ENCODE measurements around the gene MED13L.
"Not testable (repeated sequence)": the region's sequence is repeated elsewhere in the genome, so short reads cannot be mapped to it uniquely, and the experiment has no call there.

The MED13L gene

DNA sequence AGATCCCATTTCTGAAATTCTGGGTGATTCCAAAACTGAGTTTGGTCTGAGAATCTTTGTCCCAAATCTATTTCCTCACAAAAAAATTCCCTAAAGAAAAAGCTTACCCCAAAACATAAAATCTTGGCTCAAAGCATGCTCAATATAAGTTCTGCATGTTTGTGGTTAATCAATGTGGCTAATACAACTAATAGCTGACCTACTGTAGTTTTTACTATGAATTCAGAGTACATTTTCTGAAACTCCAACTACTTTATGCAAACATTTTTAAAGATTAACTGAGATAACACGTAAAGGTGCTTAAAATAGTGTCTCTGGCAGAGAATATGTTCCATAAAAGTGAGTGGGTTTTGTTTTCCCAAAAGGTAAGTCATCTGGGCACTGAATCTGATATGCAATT lies 133.1 kb downstream of the MED13L start:
- DNase-seq = no peak

- DNase-seq = no peak
These were observed 133.6 kb downstream of the MED13L start for GRCh38 chr12:116143909-116144308.

DNA sequence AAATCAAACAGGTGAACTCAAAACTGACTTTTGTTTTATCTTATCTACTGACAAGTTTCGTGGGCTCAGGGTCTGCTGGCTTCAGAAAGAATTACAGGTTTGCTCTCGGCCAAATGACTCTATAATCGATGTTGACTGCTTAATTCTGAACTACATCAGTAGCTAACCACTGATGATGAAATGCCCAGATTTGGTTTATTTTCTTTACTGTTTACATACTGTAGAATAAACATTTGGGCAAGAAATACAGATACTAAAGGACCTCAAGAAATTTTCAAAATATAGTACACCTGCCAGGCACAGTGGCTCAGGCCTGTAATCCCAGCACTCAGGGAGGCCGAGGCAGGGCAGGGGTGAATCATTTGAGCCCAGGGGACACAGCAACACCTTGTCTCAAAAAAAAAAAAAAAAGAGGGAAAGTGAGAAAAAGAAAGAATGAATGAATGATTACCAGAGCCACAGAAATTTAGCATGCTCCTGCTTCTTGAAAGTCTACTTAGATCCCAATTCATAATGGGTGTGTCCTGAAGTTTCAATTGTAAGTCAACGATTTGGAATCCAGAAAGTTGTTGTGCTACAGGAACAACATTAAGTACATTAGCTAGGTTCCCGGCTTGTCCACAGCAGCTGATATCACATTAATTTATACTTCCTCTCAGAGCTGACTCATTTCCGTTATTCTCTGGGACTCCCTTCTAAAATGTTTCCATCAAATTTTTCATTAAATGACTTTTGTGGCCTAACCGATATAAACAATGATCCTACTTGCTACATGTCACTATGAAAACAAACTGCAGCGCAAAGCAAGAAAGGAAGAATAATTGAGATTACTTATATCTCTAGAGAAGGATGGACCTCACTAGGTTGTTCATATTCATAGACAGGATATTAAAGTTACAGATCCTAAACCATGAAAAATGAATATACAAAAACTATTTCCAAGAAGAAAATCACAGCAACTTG lies 134.3 kb downstream of the MED13L start:
- no peak for DNase-seq

DNA sequence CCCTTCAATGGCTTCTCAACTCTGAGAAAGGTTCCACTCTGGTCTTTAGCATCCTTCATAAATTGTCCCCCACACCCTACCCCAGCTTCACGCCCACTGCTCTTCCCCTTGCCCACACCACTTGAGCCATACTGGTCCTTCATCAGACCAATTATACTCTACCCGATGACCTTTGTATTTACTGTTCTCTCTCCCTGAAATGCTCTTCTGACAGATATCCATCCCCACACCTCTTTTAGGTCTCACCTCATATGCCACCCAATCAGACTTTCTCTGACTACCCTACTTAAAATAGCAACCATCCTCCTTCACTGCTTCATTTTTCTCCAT lies 135.7 kb downstream of the MED13L start:
- DNase-seq = no peak

DNA sequence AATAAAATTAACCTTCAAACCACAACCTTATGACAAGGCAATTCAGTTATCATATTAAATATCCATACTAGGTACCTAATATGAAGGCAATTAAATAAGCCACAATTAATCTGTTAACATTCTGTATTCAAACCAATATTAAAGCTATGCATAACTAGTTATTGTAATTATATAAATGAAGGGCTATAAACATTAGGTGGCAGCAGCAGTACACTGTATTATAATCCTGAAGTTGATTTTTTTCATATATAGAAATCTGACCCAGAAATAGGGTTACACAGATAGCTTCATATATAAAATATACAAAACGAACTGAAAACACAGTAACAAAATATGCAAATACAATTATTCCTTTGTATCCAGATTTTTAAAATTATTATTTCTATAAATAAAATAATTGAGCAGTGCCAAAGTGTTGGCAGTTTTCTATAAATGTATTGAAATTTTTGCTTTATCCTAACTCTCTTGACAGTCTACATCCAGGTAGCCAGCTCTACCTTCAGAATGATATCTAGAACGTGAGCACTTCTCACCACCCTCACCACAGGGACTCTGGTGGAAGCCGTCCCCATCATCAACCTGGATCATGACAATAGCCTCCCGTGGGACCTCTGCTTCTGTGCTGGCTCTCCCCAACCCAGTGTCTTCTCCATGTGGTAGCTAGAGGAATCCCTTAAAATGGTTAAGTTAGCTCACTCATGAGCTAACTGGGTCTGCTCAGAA lies 136.2 kb downstream of the MED13L start:
- no peak for DNase-seq

DNA sequence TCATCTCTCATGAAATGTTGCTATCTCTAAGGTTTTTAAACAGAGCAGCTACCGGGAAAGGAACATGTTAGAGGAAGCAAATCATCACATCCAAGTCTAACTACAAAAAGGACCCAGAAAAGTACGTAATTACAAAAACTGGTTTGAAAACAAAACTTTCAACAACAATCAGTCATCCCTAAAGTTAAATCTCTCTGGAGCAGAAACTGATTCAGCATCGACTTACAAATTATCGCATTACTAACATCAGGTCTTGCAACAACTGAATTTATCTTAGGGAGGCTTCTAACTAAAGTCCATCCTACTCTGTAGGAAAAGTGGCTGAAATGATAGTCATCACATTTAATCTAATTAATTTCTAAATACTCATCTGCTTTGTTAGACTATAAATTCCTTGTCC lies 137.0 kb downstream of the MED13L start:
- no peak for DNase-seq

DNA sequence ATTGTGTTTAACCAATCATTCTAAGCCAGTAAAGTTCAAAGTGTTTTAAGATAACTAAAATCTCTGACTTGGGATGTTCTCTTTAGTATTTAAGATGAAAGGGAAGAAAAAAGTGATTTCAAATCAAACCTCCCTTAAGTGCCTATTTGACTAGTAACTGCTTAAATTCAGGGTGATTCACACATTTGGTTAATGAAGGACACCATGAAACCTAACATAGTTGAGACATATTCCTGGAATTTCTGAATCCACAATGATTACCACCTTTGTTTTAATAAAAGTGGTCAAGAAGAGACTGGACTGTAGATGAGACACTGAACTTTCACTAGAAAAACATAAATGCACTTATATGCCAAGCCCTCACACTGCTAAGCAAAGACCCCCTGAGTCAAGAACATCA lies 138.7 kb downstream of the MED13L start:
- no peak for DNase-seq

DNA sequence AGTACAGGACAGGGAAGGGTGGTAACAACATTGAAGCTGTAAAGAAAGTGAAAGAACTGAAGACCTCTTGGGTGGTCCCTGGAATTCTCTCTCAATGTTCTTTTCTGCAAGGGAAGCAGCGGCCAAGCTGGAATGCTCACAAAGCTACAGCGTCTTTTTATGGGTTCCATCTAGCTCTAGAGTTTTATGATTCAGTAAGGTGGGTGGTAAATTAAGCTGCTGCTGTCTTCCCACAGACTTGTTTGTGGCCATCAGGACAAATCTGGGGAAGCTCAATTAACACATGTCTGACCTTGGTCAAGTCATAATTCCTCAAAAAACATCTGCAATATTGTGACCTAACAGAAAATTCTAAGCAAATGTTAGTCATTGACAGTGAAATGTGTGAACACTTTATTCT lies 139.1 kb downstream of the MED13L start:
- DNase-seq = no peak

DNA sequence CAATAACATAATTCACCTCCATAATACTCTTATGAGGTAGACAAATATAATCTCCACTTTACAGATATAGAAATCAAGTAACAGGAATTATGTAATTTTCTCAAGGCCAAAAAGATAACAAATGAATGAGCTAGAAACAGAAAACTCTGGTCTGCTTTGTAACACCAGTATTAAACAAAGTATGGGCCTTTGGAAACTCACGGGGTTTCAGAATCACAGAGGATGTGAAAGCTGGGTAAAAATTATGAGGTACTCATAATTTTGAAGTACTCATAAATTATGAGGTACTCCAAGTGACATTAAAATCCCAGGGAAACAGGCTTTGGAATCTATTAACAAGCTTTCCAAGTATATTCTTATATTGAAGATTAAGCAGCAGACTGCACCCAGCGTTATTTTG lies 140.2 kb downstream of the MED13L start:
- no peak for DNase-seq

GRCh38 chr12:116136340-116136739 lies 141.2 kb downstream of the MED13L start:
- DNase-seq = no peak

- DNase-seq = no peak
These were observed 142.1 kb downstream of the MED13L start for GRCh38 chr12:116135209-116135930.

DNA sequence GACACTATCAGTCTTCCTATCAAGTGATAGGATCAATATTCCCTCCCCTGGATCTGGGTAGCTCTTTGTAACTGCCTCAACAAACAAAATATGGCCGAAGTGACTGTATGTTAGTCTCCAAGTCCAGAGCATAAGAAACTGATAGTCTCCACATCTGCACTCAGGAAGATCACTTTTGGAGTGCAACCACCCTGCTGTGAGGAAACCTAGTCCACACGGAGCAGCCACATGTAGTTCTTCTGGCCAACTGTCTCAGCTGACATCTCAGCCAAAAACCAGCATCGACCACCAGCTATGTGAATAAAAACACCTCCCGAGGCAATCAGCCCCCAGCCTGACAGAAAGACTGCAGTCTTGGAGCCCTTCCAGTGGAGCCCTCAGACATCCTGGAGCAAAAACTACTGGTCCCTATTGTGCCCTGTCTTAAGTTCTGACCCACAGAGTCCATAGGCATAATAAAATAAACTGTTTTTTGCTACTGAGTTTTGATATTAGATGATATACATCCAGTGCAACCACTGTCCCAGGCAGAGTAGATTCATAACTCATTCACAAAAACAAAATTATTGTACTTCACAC lies 143.8 kb downstream of the MED13L start:
- DNase-seq = no peak

DNA sequence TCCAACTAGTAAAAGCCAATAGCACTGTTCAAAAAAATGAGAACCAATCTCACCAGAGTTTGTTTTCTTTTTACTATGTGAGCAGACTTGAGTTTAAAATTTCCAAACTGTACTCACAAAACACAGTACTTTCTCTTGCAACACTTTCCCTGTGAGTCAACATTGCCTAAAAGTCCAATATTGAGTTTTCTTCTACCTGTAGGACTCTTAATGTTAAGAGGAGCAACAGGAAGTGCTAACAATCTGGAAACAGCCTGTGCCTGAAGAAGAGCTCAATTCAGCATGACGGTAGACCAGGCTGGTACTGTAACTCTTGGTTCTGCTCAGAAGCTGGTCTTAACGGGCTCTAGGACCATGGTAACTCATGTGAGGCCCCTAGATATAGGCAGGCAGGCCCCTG lies 144.3 kb downstream of the MED13L start:
- no peak for DNase-seq

DNA sequence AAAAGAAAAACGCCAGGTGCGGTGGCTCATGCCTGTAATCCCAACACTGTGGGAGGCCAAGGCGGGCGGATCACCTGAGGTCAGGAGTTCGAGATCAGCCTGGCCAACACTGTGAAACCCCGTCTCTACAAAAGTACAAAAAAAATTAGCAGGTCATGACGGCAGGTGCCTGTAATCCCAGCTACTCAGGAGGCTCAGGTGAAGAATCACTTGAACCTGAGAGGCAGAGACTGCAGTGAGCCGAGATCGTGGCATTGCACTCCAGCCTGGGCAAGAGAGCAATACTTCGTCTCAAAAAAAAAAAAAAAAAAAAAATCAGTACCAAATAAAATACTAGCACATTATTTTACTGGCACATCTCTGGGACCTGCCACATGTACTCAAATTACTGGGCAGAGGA lies 145.5 kb downstream of the MED13L start:
- DNase-seq = not testable (repeated sequence)

GRCh38 chr12:116131176-116131575 lies 146.3 kb downstream of the MED13L start:
- no peak for DNase-seq

DNA sequence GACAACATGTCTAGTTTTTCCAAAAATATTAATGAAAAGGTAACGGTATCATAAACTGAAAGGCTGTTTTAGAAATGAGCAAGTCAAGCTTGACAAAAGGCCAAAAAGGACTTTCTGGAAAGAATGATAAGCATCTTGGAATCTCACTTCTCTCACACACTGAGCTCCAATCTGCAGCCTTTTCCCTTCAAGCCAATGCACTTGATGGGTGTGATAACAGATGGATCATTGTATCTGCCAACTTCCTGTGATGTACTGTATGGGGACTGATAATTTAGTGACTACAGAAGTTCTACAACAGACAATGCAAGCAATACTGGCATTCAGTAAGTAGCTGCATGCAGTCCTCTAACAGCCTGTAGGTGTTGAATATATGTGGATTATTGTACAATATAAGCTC lies 147.1 kb downstream of the MED13L start:
- no peak for DNase-seq

DNA sequence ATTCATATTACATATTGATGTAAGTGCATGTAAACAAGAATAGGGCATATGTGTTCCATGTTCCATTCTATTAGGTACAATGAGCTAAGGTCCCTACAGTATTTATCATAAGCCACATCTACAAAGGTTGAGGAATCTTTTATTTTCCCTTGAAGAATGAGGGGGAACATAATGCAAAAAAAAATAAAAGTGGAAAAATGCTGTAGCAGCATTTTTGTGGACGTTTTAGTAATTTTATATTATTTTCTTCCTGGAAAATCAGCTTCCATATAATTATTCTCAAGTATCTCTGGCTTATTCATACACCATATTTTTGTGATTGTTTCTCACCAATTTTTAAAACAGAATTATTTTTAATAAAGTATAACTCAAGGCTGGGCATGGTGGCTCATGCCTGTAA lies 148.7 kb downstream of the MED13L start:
- no peak for DNase-seq

- no peak for DNase-seq
These were observed 149.6 kb downstream of the MED13L start for GRCh38 chr12:116127859-116128258.

- DNase-seq = no peak
These were observed 150.9 kb downstream of the MED13L start for GRCh38 chr12:116126610-116127009.

DNA sequence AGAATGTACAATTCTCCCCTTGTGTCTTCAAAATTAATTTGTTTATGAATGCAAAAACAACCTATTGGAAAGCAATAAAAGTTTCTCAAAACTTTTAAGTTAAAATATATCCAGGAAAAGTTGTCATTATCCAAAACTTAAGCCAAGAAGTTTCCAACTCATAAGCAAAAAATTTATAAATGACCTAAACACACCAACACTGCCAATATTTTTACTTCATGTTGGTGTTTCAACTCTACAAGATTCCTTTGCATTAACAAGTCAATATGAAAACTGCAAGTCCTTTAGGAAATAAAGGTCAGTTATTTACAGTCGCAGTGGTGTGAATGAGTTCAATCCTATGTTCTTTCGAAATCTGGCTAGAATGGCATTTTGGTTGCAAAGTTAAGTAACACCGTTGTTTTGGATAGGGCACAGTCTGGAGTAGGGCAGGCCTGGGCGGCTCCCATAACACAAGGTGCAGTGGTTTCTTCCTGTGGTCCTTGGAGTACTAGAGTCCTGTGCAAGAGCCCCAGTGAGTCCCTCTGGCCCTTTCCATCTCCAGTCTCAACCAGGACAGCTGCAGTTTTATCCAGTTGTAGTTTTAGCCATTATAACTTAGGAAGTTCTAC lies 151.4 kb downstream of the MED13L start:
- no peak for DNase-seq

GRCh38 chr12:116125084-116125483 lies 152.4 kb downstream of the MED13L start:
- no peak for DNase-seq

DNA sequence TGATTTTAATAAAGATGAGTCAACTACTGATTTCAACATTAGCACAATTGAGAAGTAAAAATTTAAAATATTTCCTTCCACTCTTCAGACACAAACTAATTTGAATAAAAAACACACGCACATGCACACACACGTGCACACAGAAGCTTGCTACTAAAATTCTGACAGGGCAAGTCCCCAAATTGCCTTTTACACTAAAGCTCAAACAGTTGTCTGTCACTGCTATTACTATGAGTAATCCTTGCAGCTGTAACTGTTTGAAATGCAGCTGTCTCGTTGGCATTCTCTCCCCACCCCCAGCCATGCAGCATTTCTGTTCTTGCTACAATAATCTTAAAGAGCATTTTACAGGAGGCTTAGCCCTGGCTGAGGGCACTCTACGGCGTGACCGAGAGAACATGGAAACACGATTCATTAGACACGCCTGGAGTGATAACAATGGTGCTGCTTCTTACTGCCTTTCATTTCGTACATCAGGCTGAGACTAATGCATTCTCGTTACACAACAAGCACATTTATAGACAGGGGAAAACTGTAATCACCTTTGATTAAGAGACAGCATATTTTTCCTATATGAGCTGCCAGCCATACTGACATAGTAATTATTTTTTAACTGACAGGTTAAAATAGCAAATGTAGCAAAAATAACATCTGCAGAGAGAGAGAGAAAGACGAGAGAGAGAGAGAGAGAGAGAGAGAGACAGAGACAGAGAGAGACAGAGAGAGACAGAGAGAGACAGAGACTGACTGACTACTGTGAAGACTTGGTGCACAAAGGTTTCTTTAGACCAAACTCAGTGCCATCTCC lies 153.8 kb downstream of the MED13L start:
- peak; percentile 20 for DNase-seq

All from CD4-positive, alpha-beta T cell treated with Interferon gamma for 1 hour (primary cell).